Measurements from ENCODE around the gene PCDHB15.
"Not testable (repeated sequence)": the region's sequence is repeated elsewhere in the genome, so short reads cannot be mapped to it uniquely, and the experiment has no call there.

PCDHB15 gene

DNA sequence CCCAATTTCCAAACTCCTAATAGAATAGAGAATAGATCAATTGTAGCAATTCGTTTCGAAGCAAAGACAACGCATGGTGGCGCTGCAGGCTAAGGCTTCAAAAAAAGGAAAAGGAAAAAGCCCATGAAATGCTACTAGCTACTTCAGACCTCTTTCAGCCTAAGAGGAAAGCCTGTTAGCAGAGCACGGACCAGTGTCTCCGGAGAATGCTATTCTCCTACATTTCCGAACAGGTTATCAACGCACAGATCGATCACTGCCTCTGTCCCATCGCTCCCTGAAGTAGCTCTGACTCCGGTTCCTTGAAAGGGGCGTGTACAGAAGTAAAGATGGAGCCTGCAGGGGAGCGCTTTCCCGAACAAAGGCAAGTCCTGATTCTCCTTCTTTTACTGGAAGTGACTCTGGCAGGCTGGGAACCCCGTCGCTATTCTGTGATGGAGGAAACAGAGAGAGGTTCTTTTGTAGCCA lies at the start of gene PCDHB15:
TSS of gene PCDHB15 (plus strand) at position 146 of the 468 bp plus-strand sequence. CDS start at position 330, 184 bp downstream.
- in situ Hi-C loops (cut with HindIII; ENCODE audit: low sequenced_read_pairs): no loop called here

GRCh38 chr5:141196363-141196762 lies 48.8 kb upstream of the PCDHB15 start:
- in situ Hi-C loops (cut with HindIII; ENCODE audit: low sequenced_read_pairs): no loop called here

GRCh38 chr5:141199359-141200235 lies 45.6 kb upstream of the PCDHB15 start, which contains the start of gene PCDHB11:
Gene PCDHB11 (plus strand): TSS chr5:141199627. CDS start chr5:141199775, 148 bp downstream.
- in situ Hi-C loops (cut with HindIII; ENCODE audit: low sequenced_read_pairs): no loop called here

- in situ Hi-C loops (cut with HindIII; ENCODE audit: low sequenced_read_pairs): not testable (repeated sequence)
These were observed 44.1 kb upstream of the PCDHB15 start for GRCh38 chr5:141201126-141201525.

DNA sequence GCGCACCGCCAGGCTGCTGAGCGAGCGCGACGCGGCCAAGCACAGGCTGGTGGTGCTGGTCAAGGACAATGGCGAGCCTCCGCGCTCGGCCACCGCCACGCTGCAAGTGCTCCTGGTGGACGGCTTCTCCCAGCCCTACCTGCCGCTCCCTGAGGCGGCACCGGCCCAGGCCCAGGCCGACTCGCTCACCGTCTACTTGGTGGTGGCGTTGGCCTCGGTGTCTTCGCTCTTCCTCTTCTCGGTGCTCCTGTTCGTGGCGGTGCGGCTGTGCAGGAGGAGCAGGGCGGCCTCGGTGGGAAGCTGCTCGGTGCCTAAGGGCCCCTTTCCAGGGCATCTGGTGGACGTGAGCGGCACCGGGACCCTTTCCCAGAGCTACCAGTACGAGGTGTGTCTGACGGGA lies 43.5 kb upstream of the PCDHB15 start:
- in situ Hi-C loops (cut with HindIII; ENCODE audit: low sequenced_read_pairs): not testable (repeated sequence)

- in situ Hi-C loops (cut with HindIII; ENCODE audit: low sequenced_read_pairs): no loop called here
These were observed 36.7 kb upstream of the PCDHB15 start, which contains the start of gene PCDHB12 for GRCh38 chr5:141208478-141208877. Gene PCDHB12 (plus strand): TSS chr5:141208719. CDS start chr5:141208908, 189 bp downstream.

DNA sequence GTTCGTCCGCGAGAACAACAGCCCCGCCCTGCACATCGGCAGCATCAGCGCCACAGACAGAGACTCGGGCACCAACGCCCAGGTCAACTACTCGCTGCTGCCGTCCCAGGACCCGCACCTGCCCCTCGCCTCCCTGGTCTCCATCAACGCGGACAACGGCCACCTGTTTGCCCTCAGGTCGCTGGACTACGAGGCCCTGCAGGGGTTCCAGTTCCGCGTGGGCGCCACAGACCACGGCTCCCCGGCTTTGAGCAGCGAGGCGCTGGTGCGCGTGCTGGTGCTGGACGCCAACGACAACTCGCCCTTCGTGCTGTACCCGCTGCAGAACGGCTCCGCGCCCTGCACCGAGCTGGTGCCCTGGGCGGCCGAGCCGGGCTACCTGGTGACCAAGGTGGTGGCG lies 34.9 kb upstream of the PCDHB15 start:
- in situ Hi-C loops (cut with HindIII; ENCODE audit: low sequenced_read_pairs): not testable (repeated sequence)

- in situ Hi-C loops (cut with HindIII; ENCODE audit: low sequenced_read_pairs): not testable (repeated sequence)
These were observed 34.3 kb upstream of the PCDHB15 start for GRCh38 chr5:141210849-141211248.

DNA sequence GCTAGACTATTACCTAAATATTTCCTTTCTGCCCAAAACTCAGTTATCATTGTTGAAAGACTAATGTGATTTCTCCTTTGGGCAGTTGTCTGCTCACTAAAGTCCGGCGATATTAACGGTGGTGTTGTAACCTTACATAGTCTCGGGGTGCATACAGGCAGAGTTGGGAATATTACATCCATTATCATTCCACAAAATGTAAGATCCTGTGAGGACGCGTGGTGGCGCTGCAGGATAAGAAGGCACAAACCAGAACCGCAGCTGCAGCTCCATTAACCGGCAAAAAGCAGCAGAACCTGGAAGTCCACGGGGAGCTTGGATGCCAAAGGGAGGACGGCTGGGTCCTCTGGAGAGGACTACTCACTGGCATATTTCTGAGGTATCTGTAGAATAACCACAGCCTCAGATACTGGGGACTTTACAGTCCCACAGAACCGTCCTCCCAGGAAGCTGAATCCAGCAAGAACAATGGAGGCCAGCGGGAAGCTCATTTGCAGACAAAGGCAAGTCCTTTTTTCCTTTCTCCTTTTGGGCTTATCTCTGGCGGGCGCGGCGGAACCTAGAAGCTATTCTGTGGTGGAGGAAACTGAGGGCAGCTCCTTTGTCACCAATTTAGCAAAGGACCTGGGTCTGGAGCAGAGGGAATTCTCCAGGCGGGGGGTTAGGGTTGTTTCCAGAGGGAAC lies 31.4 kb upstream of the PCDHB15 start, which contains the start of gene PCDHB13:
TSS of gene PCDHB13 (plus strand) at position 264 of the 684 bp plus-strand sequence. CDS start at position 469, 205 bp downstream.
- in situ Hi-C loops (cut with HindIII; ENCODE audit: low sequenced_read_pairs): not testable (repeated sequence)

- in situ Hi-C loops (cut with HindIII; ENCODE audit: low sequenced_read_pairs): not testable (repeated sequence)
These were observed 30.6 kb upstream of the PCDHB15 start for GRCh38 chr5:141214583-141214982.

GRCh38 chr5:141215504-141215903 lies 29.7 kb upstream of the PCDHB15 start:
- in situ Hi-C loops (cut with HindIII; ENCODE audit: low sequenced_read_pairs): not testable (repeated sequence)

DNA sequence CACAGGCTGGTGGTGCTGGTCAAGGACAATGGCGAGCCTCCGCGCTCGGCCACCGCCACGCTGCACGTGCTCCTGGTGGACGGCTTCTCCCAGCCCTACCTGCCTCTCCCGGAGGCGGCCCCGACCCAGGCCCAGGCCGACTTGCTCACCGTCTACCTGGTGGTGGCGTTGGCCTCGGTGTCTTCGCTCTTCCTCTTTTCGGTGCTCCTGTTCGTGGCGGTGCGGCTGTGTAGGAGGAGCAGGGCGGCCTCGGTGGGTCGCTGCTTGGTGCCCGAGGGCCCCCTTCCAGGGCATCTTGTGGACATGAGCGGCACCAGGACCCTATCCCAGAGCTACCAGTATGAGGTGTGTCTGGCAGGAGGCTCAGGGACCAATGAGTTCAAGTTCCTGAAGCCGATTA lies 29.2 kb upstream of the PCDHB15 start:
- in situ Hi-C loops (cut with HindIII; ENCODE audit: low sequenced_read_pairs): not testable (repeated sequence)

- in situ Hi-C loops (cut with HindIII; ENCODE audit: low sequenced_read_pairs): no loop called here
These were observed 21.9 kb upstream of the PCDHB15 start, which contains the start of gene PCDHB14 for GRCh38 chr5:141223112-141223783. Gene PCDHB14 (plus strand): TSS chr5:141223343. CDS start chr5:141223506, 163 bp downstream.

GRCh38 chr5:141224844-141225243 lies 20.4 kb upstream of the PCDHB15 start:
- in situ Hi-C loops (cut with HindIII; ENCODE audit: low sequenced_read_pairs): not testable (repeated sequence)

DNA sequence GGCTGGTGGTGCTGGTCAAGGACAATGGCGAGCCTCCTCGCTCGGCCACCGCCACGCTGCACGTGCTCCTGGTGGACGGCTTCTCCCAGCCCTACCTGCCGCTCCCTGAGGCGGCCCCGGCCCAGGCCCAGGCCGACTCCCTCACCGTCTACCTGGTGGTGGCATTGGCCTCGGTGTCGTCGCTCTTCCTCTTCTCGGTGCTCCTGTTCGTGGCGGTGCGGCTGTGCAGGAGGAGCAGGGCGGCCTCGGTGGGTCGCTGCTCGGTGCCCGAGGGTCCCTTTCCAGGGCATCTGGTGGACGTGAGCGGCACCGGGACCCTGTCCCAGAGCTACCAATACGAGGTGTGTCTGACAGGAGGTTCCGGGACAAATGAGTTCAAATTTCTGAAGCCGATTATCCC lies 19.8 kb upstream of the PCDHB15 start:
- in situ Hi-C loops (cut with HindIII; ENCODE audit: low sequenced_read_pairs): not testable (repeated sequence)

DNA sequence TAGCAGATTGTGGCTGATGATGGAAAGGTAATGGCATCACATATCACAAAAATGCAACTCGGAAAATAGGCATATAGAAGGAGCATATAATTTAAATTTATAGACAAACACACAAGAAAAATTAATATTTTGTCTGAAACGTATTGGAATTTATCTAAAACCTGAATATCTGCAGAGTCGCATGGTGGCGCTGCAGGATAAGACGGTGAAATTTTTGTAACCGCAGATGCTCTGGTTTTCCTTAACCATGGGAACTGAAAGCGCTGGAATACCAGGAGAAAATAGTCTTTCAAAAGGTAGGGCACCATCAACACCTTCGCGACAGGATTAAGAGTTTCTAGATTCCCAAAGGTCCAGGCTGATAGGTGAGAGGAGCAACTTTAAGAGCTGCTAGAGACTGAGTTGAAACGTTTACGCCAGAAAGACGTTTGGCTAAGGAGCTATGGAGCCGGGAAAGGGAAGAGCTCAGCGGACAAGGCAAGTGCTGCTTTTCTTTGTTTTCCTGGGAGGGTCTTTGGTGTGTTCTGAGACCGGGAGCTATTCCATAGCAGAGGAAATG lies 11.0 kb upstream of the PCDHB15 start:
- in situ Hi-C loops (cut with HindIII; ENCODE audit: low sequenced_read_pairs): no loop called here

DNA sequence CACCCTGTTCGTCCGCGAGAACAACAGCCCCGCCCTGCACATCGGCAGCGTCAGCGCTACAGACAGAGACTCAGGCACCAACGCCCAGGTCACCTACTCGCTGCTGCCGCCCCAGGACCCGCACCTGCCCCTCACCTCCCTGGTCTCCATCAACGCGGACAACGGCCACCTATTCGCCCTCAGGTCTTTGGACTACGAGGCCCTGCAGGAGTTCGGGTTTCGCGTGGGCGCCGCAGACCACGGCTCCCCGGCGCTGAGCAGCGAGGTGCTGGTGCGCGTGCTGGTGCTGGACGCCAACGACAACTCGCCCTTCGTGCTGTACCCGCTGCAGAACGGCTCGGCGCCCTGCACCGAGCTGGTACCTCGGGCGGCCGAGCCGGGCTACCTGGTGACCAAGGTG lies 9.3 kb upstream of the PCDHB15 start:
- in situ Hi-C loops (cut with HindIII; ENCODE audit: low sequenced_read_pairs): loop anchor here (5.0 kb wide), 1 partner anchor 59 kb away; the partner anchor contains the start of gene PCDHB8

DNA sequence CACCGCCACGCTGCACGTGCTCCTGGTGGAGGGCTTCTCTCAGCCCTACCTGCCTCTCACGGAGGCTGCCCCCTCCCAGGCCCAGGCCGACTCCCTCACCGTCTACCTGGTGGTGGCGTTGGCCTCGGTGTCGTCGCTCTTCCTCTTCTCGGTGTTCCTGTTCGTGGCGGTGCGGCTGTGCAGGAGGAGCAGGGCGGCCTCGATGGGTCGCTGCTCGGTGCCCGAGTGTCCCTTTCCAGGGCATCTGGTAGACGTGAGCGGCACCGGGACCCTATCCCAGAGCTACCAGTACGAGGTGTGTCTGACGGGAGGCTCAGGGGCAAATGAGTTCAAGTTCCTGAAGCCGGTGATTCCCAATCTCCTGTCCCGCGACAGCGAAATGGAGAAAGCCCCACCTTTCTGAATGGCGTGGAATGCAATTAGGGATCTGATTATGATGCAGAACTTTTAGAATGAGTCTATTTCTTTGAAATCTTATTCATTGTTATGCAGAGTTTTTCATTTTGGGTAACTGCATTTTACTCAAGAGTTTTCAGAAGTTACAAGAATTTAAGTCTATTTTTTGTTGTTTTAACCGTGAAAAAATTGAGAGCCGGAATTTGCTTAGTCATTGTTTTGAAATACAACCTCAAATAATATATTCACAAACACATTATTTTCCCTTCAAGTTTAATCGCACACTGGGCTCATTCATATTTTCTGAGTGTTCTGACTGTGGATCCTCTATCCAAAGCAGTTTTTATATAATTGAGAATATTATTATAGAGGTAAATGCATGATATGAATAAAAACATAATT lies 8.5 kb upstream of the PCDHB15 start:
- in situ Hi-C loops (cut with HindIII; ENCODE audit: low sequenced_read_pairs): loop anchor here (5.0 kb wide), 1 partner anchor 59 kb away; the partner anchor contains the start of gene PCDHB8

- in situ Hi-C loops (cut with HindIII; ENCODE audit: low sequenced_read_pairs): no loop called here
These were observed 3.7 kb upstream of the PCDHB15 start for GRCh38 chr5:141241496-141241895.

Data from endothelial cell of hepatic sinusoid (primary cell).